GM12878 (cell line): Measurements from ENCODE around the gene RNF44. TPM values are rescaled to one million over a fixed set of nuclear protein-coding genes. Genes with fewer than 3 reads are reported as not detected.

Source experiments
- ATAC-seq: fragments of 200-7000 bp; cut with Tn5 transposase; 3 replicates; pipeline ENCODE4 v1.9.1; 2020; ENCODE audit warnings: mild to moderate bottlenecking, moderate library complexity
- BruUV-seq: library from RNA; stranded (reverse); fragments of 400-500 nt; replicated peaks from 2 replicates; lab custom pipeline; 2021; lab: Mats Ljungman, UMichigan
- CTCF ChIA-PET: fragments of 300-600 bp; sonication (Branson Sonifier 250); formaldehyde crosslinking; extraction: SDS; loops from one replicate; lab custom pipeline; 2021; ENCODE audit warnings: inconsistent platforms; lab: Yijun Ruan, JAX
- POLR2A ChIA-PET: fragments of 350-600 bp; formaldehyde crosslinking; extraction: SDS; loops from one replicate; lab custom pipeline; 2021; ENCODE audit warnings: inconsistent platforms; lab: Charles Lee
- RAD21 ChIA-PET: fragments of 300-600 bp; sonication (Branson Sonifier 250); formaldehyde crosslinking; loops from one replicate; lab custom pipeline; 2023; ENCODE audit warnings: antibody characterized with exemption; ENCODE audit not compliant: unreplicated experiment; lab: Charles Lee
- SMC1A ChIA-PET: fragments of 300-600 bp; sonication (Branson Sonifier 250); formaldehyde crosslinking; loops from one replicate; lab custom pipeline; 2023; ENCODE audit not compliant: unreplicated experiment, uncharacterized antibody; lab: Charles Lee
- DNase-seq: peaks from one replicate; pipeline ENCODE4 v3.0.0-alpha.2; 2011; ENCODE audit warnings: low read depth, low spot score
- FAIRE-seq: peaks from 3 replicates; lab custom pipeline; 2011; peaks lifted over from hg19 to GRCh38; lab: Jason Lieb, UNC
- H2AFZ ChIP-seq: 2 replicates; pipeline ENCODE4 v1.6.0; 2011; ENCODE audit warnings: low read depth, low read length, control low read depth; ENCODE audit not compliant: control insufficient read depth
- H3K27ac ChIP-seq: 2 replicates; pipeline ENCODE4 v1.5.1; 2011; ENCODE audit warnings: control low read depth; ENCODE audit not compliant: control insufficient read depth, insufficient read depth
- H3K27me3 ChIP-seq, 2 experiments: replicated peaks in 1 of 2; 2 replicates each; pipeline versions ENCODE4 v1.6.0 to v1.6.1; 2011; ENCODE audit warnings: low read length in 1 of 2; ENCODE audit not compliant: control insufficient read depth in 2 of 2, insufficient read depth in 2 of 2
- H3K36me3 ChIP-seq, 2 experiments: 2 replicates each; pipeline ENCODE4 v1.5.1; 2011; ENCODE audit warnings: low read length in 1 of 2; ENCODE audit not compliant: control insufficient read depth in 2 of 2, insufficient read depth in 2 of 2
- H3K4me1 ChIP-seq: 2 replicates; pipeline ENCODE4 v1.6.1; 2011; ENCODE audit warnings: mild to moderate bottlenecking, low read length, moderate library complexity, mixed read lengths; ENCODE audit not compliant: control insufficient read depth, insufficient read depth
- H3K4me2 ChIP-seq: 2 replicates; pipeline ENCODE4 v1.6.0; 2011; ENCODE audit warnings: control low read depth; ENCODE audit not compliant: control insufficient read depth, insufficient read depth
- H3K4me3 ChIP-seq: fragments of 200-600 bp; sonication (generic); 2 replicates; pipeline ENCODE4 v1.5.1; 2016
- H3K79me2 ChIP-seq: 2 replicates; pipeline ENCODE4 v1.6.0; 2011; ENCODE audit warnings: low read length; ENCODE audit not compliant: control insufficient read depth, insufficient read depth
- H3K9ac ChIP-seq: 2 replicates; pipeline ENCODE4 v1.8.0; 2011; ENCODE audit warnings: low read length, control low read depth, mixed read lengths; ENCODE audit not compliant: control insufficient read depth, insufficient read depth
- H3K9me3 ChIP-seq: replicated peaks from 3 replicates; pipeline ENCODE4 v1.5.1; 2011; ENCODE audit warnings: mild to moderate bottlenecking, low read length; ENCODE audit not compliant: control insufficient read depth, insufficient read depth
- H4K20me1 ChIP-seq: 2 replicates; pipeline ENCODE4 v1.6.0; 2011; ENCODE audit not compliant: control insufficient read depth, insufficient read depth
- BACH1 ChIP-seq: fragments of 450-650 bp; IDR thresholded peaks from 2 replicates; pipeline ENCODE4 v1.6.1; 2017; ENCODE audit warnings: mild to moderate bottlenecking, borderline replicate concordance
- CREB1 ChIP-seq: IDR thresholded peaks from 2 replicates; pipeline ENCODE4 v1.6.1; 2012; ENCODE audit warnings: low read depth, mild to moderate bottlenecking, inconsistent platforms
- GATAD2B ChIP-seq: fragments of 450-650 bp; conservative IDR thresholded peaks from 2 replicates; pipeline ENCODE4 v1.6.1; 2017; ENCODE audit warnings: low read depth, mild to moderate bottlenecking, moderate library complexity
- MEF2B ChIP-seq: fragments of 450-650 bp; IDR thresholded peaks from 2 replicates; pipeline ENCODE4 v1.6.1; 2018; ENCODE audit warnings: mild to moderate bottlenecking, moderate library complexity; ENCODE audit not compliant: partially characterized antibody, poor library complexity, severe bottlenecking
- MXI1 ChIP-seq: fragments of 150-350 bp; IDR thresholded peaks from 2 replicates; pipeline ENCODE4 v1.6.1; 2011; ENCODE audit warnings: low read depth, mild to moderate bottlenecking, inconsistent platforms, low read length, improper control_type of control experiment
- PKNOX1 ChIP-seq: fragments of 450-650 bp; IDR thresholded peaks from 2 replicates; pipeline ENCODE4 v1.6.1; 2016; ENCODE audit warnings: mild to moderate bottlenecking
- SREBF1 ChIP-seq: IDR thresholded peaks from 2 replicates; pipeline ENCODE4 v1.6.1; 2012; ENCODE audit warnings: mild to moderate bottlenecking, low read length
- USF1 ChIP-seq: IDR thresholded peaks from 2 replicates; pipeline ENCODE4 v1.6.1; 2011; ENCODE audit warnings: borderline replicate concordance, low read depth, mild to moderate bottlenecking, moderate library complexity, mixed read lengths, low read length; ENCODE audit not compliant: insufficient read depth; ENCODE audit errors: extremely low read length
- ZBTB40 ChIP-seq: fragments of 450-650 bp; IDR thresholded peaks from 2 replicates; pipeline ENCODE4 v1.6.1; 2016; ENCODE audit warnings: mild to moderate bottlenecking, moderate library complexity, borderline replicate concordance
- ZNF207 ChIP-seq: fragments of 450-650 bp; IDR thresholded peaks from 2 replicates; pipeline ENCODE4 v1.6.1; 2014; ENCODE audit warnings: antibody characterized with exemption, mild to moderate bottlenecking, borderline replicate concordance
- ZNF687 ChIP-seq: fragments of 450-650 bp; IDR thresholded peaks from 2 replicates; pipeline ENCODE4 v1.6.1; 2017; ENCODE audit warnings: mild to moderate bottlenecking, moderate library complexity
- WGBS: methylation state at CpG from one replicate; pipeline ENCODE4 v1.1.6; 2016; ENCODE audit warnings: low lambda C conversion rate; ENCODE audit not compliant: insufficient replicate concordance, insufficient coverage; ENCODE audit errors: missing lambda C conversion rate; 5-methylcytosine and 5-hydroxymethylcytosine counted together
- in situ Hi-C: fragments of 300-500 bp; cut with MboI; formaldehyde crosslinking; loops from 9 replicates; pipeline ENCODE4 v1.14.3; 2018; ENCODE audit warnings: mixed read lengths
- intact Hi-C: fragments of 100-400 bp; cut with micrococcal nuclease; formaldehyde crosslinking; loops from one replicate; pipeline ENCODE4 v1.14.2; 2022; ENCODE audit not compliant: unreplicated experiment
- polyA plus RNA-seq, 11 experiments: library from polyadenylated mRNA; depleted of rRNA in 4 of 11; unstranded in 6 of 11; stranded (reverse) in 5 of 11; fragments of >200 nt; fragmentation: Nextera tagmentation in 4 of 11; fragmentation: Illumina TruSeq in 1 of 11; extraction: Ambion mirVana in 4 of 11; extraction: Trizol in 1 of 11; gene quantifications; 1 replicate in 1 of 11; 2 replicates in 10 of 11; pipeline versions ENCODE4 v1.2.1 to v1.2.3, GENCODE V29; 2011 to 2016; ENCODE audit warnings: inconsistent platforms in 2 of 11, missing spikeins in 2 of 11, low read depth in 1 of 11
- total RNA-seq, 4 experiments: library from RNA; depleted of rRNA in 3 of 4; stranded (reverse); fragments of >200 nt in 3 of 4; fragmentation: Illumina TruSeq in 1 of 4; extraction: Trizol in 1 of 4; gene quantifications; 2 replicates each; pipeline versions ENCODE4 v1.2.1 to v1.2.3, GENCODE V29; 2013 to 2021

Gene RNF44
- total and polyA plus RNA-seq, 10 of the 15 experiments (the other 5 are each of a cell fraction or from before 2014, with no cell fraction given) = 1.7 to 51.9 (median 7.9) TPM

GRCh38 chr5:176535101-176535663 lies 2.0 kb downstream of the RNF44 start:
- POLR2A ChIA-PET = interaction anchor here (0.5 to 3.7 kb wide), 12 partner anchors 8 to 175 kb away, joined by 3 to 16 read pairs (median 5); partner anchors contain the start of genes CLTB, FAF2 and KIAA1191
- H3K79me2 ChIP-seq = peaks cover 54% of the 10 kb centered on the region
- ATAC-seq = peak; percentile 19
- TF ChIP-seq BACH1 (0 out of 2 replicates have a peak, but pooled peaks have one; percentile 5), ZNF207 (no peak), CREB1 (no peak), GATAD2B (peak; percentile 53; the same call in 1 of the 2 replicates), PKNOX1 (peak; percentile 31; the same call in 1 of the 2 replicates), ZNF687 (peak; percentile 44; the same call in 1 of the 2 replicates), MEF2B (no peak), SREBF1 (no peak), ZBTB40 (no peak; the same call in 1 of the 2 replicates), MXI1 (no peak), USF1 (no peak)

More at GRCh38 chr5:176535101-176535663, 2.0 kb downstream of the RNF44 start:
- Histone ChIP-seq H3K4me3 (peak overlapping the region; percentile 99), H3K36me3 (peaks cover 4 to 17% of the 10 kb centered on the region in 2 experiments), H3K27me3 (no peaks in the 10 kb centered on the region), H3K9ac (peak overlapping the region; percentile 99), H3K4me1 (peaks cover 41% of the 10 kb centered on the region), H2AFZ (no peak overlapping the region; the same call in 1 of the 2 replicates), H3K9me3 (no peaks in the 10 kb centered on the region), H3K4me2 (peak overlapping the region; percentile 76), H4K20me1 (no peaks in the 10 kb centered on the region; the same call in 1 of the 2 replicates), H3K27ac (peak overlapping the region; percentile 95)
- RAD21 ChIA-PET = interaction anchor here (0.5 to 2.6 kb wide), 6 partner anchors 7 to 460 kb away, joined by 3 to 6 read pairs (median 4); partner anchors contain the start of gene FAF2
- WGBS = 4% methylated on average over 11 of the region's 11 CpGs
- DNase-seq (peak; percentile 46), FAIRE-seq (peak; percentile 92)
- SMC1A ChIA-PET = interaction anchor here (0.7 to 1.7 kb wide), 6 partner anchors 7 to 962 kb away, joined by 3 to 7 read pairs (median 4); partner anchors contain the start of genes FAF2 and PDLIM7
- no TSS peak for BruUV-seq
- CTCF ChIA-PET = interaction anchor here (0.6 to 3.2 kb wide), 5 partner anchors 8 to 849 kb away, joined by 3 to 19 read pairs (median 4); partner anchors contain the start of genes FAF2, KIAA1191 and SLC34A1
- in situ Hi-C loops (no loop called here), intact Hi-C loops (loop anchor here (5.0 to 10.0 kb wide), 3 partner anchors 88 to 1580 kb away; partner anchors contain the start of genes FAF2, HIGD2A, N4BP3 and NOP16)
